Prostate gland (tissue), 2 donors: ENCODE data around the gene MYCBPAP. TPM values are rescaled to one million over a fixed set of nuclear protein-coding genes. Genes with fewer than 3 reads are reported as not detected.

ENCODE experiments used
- DNase-seq: peaks from one replicate; pipeline ENCODE4 v3.0.0-alpha.2; 2019; ENCODE audit warnings: low spot score
- H3K27ac ChIP-seq, 2 donors: fragments of 200-600 bp; sonication (generic); 2 replicates each; pipeline ENCODE4 v1.5.1; 2017 to 2019
- H3K27me3 ChIP-seq: fragments of 200-600 bp; sonication (generic); replicated peaks from 2 replicates; pipeline ENCODE4 v1.5.1; 2019; ENCODE audit not compliant: insufficient read depth
- H3K36me3 ChIP-seq, 2 donors: fragments of 200-600 bp; sonication (generic); 1 replicate in 1 of 2; 2 replicates in 1 of 2; pipeline versions ENCODE4 v1.5.1 to v1.8.1; 2017 to 2019
- H3K4me1 ChIP-seq: fragments of 200-600 bp; sonication (generic); replicated peaks from 2 replicates; pipeline ENCODE4 v1.5.1; 2019
- H3K4me3 ChIP-seq, 2 donors: fragments of 200-600 bp; sonication (generic); 2 replicates each; pipeline ENCODE4 v1.5.1; 2017 to 2019
- H3K9me3 ChIP-seq: fragments of 200-600 bp; sonication (generic); 2 replicates; pipeline ENCODE4 v1.5.1; 2017
- CTCF ChIP-seq, 4 experiments: fragments of 200-600 bp in 2 of 4; fragments of 450-650 bp in 2 of 4; sonication (generic) in 2 of 4; IDR thresholded peaks; 1 replicate in 3 of 4; 2 replicates in 1 of 4; pipeline ENCODE4 v1.5.1; 2016 to 2019; ENCODE audit warnings: antibody characterized with exemption in 4 of 4, mild to moderate bottlenecking in 2 of 4, moderate library complexity in 2 of 4
- POLR2A ChIP-seq: fragments of 450-650 bp; IDR thresholded peaks from one replicate; pipeline ENCODE4 v1.6.1; 2016; ENCODE audit warnings: antibody characterized with exemption, mild to moderate bottlenecking
- POLR2AphosphoS5 ChIP-seq: sonication (generic); formaldehyde crosslinking; IDR thresholded peaks from one replicate; pipeline ENCODE4 v1.6.1; 2017; ENCODE audit warnings: antibody characterized with exemption
- WGBS: methylation state at CpG from one replicate; pipeline ENCODE4 v1.1.5; 2018; 5-methylcytosine and 5-hydroxymethylcytosine counted together
- intact Hi-C: fragments of 100-400 bp; cut with DNase I; formaldehyde crosslinking; loops from one replicate; pipeline ENCODE4 v1.14.2; 2022
- total RNA-seq, 2 donors: library from RNA; depleted of rRNA; stranded (reverse); fragments of >200 nt; gene quantifications; one replicate each; pipeline ENCODE4 v1.1.0, GENCODE V29; 2016

Gene MYCBPAP
- total RNA-seq, 2 donors from 2014 or later, result 0.14 to 12.6 TPM

GRCh38 chr17:50575581-50576210 lies 67.5 kb downstream of the MYCBPAP start:
- intact Hi-C loops, result no loop called here

GRCh38 chr17:50576864-50577263 lies 68.6 kb downstream of the MYCBPAP start:
- Histone ChIP-seq H3K27me3 (no peaks in the 10 kb centered on the region), H3K36me3 (no peaks in the 10 kb centered on the region), H3K4me1 (no peaks in the 10 kb centered on the region), H3K27ac (no peak overlapping the region), H3K4me3 (no peak overlapping the region), H3K9me3 (no peaks in the 10 kb centered on the region)
- intact Hi-C loops, result no loop called here
- no peak for TF ChIP-seq POLR2A
- TF ChIP-seq CTCF (IDR thresholded peaks at IDR 0.05), result no peak
- TF ChIP-seq POLR2AphosphoS5, result no peak
- DNase-seq, result no peak
- 72% methylated on average over 13 of the region's 13 CpGs for WGBS

More at GRCh38 chr17:50575581-50576210, 67.5 kb downstream of the MYCBPAP start:
- Histone ChIP-seq H3K27me3 (no peaks in the 10 kb centered on the region), H3K36me3 (no peaks in the 10 kb centered on the region), H3K27ac (no peak overlapping the region), H3K4me3 (no peak overlapping the region), H3K4me1 (no peaks in the 10 kb centered on the region), H3K9me3 (no peaks in the 10 kb centered on the region)
- no peak for TF ChIP-seq POLR2AphosphoS5
- no peak for TF ChIP-seq CTCF (IDR thresholded peaks at IDR 0.05)
- TF ChIP-seq POLR2A, result no peak
- no peak for DNase-seq
- 85% methylated on average over 33 of the region's 33 CpGs for WGBS

- Histone ChIP-seq H3K4me3 (no peak overlapping the region), H3K36me3 (no peaks in the 10 kb centered on the region), H3K4me1 (no peaks in the 10 kb centered on the region), H3K27me3 (no peaks in the 10 kb centered on the region), H3K27ac (no peak overlapping the region), H3K9me3 (no peaks in the 10 kb centered on the region)
- intact Hi-C loops, result no loop called here
- TF ChIP-seq POLR2A, result no peak
- no peak for TF ChIP-seq CTCF (IDR thresholded peaks at IDR 0.05)
- TF ChIP-seq POLR2AphosphoS5, result no peak
- 91% methylated on average over 13 of the region's 13 CpGs for WGBS
- no peak for DNase-seq
Measured at GRCh38 chr17:50577451-50577954, 69.3 kb downstream of the MYCBPAP start.

GRCh38 chr17:50578173-50578572 lies 69.9 kb downstream of the MYCBPAP start:
- Histone ChIP-seq H3K4me3 (no peak overlapping the region), H3K27ac (no peak overlapping the region), H3K36me3 (no peaks in the 10 kb centered on the region), H3K4me1 (no peaks in the 10 kb centered on the region), H3K27me3 (no peaks in the 10 kb centered on the region), H3K9me3 (no peaks in the 10 kb centered on the region)
- WGBS, result 78% methylated on average over 12 of the region's 16 CpGs
- intact Hi-C loops, result no loop called here
- no peak for DNase-seq
- TF ChIP-seq POLR2AphosphoS5, result no peak

- WGBS, result 87% methylated on average over 7 of the region's 7 CpGs
- DNase-seq, result no peak
- no peak overlapping the region for H3K27ac ChIP-seq
- H3K9me3 ChIP-seq, result no peaks in the 10 kb centered on the region
- no peaks in the 10 kb centered on the region for H3K4me1 ChIP-seq
- H3K36me3 ChIP-seq, result no peaks in the 10 kb centered on the region
- intact Hi-C loops, result no loop called here
- TF ChIP-seq CTCF (IDR thresholded peaks at IDR 0.05), result no peak
- TF ChIP-seq POLR2A, result no peak
- no peak overlapping the region for H3K4me3 ChIP-seq
- no peaks in the 10 kb centered on the region for H3K27me3 ChIP-seq
Measured at GRCh38 chr17:50579399-50579798, 71.2 kb downstream of the MYCBPAP start.
